OCI-M2 (cell line): ENCODE data around the gene OLR1.
"Not testable (repeated sequence)": the region's sequence is repeated elsewhere in the genome, so short reads cannot be mapped to it uniquely, and the experiment has no call there.

Experiments
- DNase-seq: peaks from one replicate; lab custom pipeline; 2025; ENCODE audit not compliant: unreplicated experiment; lab: John Stamatoyannopoulos, UW

Gene OLR1

GRCh38 chr12:10171973-10172728, at the start of gene OLR1:
OLR1 (minus strand) TSS chr12:10172132; CDS start chr12:10172077, 55 bp downstream.
- DNase-seq: no peak

DNA sequence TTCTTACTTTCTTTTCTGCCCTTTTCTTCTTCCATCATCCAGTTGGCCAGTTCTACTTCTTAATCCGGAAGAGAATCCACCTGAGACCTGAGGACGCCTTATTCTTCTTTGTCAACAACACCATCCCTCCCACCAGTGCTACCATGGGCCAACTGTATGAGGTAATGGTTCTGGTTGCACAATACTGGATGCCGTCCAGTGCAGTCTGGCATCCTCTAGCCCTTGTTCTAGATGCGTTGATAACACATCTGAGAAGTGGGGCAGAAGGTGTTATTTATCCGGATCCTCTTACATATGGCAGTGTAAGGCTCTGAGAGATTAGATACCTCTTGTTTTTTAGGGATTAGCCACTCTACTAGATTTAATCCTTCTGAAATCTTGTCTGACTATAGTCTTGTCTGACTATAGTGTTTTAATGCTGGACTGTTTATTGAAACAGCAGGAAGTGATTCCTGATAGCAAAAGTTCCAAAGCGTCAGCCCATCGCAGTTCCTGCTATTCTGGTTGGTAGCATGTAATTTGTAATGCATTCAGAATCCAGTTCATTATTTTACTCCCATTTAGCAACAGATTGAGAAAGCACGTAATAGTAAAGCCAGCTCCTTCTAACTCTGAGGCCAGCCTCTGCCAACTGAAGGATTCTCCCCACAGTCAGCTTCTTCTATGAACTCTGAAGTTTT, 48.6 kb upstream of the OLR1 start:
- DNase-seq: no peak

- DNase-seq: no peak
Measured at GRCh38 chr12:10218021-10218420, 46.1 kb upstream of the OLR1 start.

DNA sequence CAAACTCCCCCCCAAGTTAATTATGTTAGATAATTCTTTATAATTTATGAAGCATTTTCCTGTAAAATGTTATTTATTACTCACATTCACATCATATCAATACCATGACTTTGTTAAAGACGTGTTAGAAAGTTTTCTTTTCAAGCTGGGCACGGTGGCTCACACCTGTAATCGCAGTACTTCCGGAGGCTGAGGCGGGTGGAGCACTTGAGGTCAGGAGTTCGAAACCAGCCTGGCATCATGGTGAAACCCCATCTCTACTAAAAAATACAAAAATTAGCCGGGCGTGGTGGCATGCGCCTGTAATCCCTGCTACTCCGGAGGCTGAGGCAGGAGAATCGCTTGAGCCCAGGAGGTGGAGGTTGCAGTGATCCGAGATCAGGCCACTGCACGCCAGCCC, 44.0 kb upstream of the OLR1 start:
- DNase-seq: not testable (repeated sequence)

- no peak for DNase-seq
Measured at GRCh38 chr12:10215436-10215835, 43.5 kb upstream of the OLR1 start.

GRCh38 chr12:10214895-10215267, 42.9 kb upstream of the OLR1 start:
- no peak for DNase-seq

DNA sequence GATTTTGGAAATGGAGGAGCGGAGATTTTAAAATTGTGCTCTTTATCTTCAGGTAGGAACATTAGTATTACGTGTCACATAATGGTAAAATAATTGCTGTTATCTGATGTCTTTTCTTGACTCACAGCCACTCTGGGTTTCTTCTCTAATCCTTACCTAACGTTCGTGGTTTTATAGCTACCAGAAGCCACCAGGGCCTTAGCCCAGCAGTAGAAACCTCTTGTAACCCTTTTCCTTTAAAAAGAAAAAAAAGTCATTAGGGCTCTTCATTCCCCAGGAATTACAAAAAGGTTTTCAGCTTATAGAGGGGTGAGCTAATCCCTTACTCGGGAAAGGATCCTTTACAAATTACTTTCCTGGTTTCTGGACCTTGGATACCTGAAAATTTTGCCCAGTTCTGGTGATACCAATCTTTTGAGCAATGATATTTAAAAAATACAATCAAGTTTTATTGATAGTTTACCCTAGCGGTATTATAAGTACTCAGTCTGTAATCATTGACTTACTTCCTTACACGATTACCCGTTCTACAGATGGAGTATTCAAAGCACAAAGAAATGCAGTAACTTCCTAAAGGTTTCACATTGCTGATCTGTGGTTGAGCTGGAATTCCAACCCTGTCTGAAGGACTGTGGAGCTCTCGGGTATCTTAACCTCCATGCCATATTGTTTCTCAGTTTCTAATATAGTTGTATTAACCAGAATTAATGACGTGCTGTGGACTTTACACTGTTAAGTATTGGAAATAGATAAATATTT, 42.4 kb upstream of the OLR1 start:
- DNase-seq: no peak

GRCh38 chr12:10213168-10214135, 41.5 kb upstream of the OLR1 start:
- no peak for DNase-seq

DNA sequence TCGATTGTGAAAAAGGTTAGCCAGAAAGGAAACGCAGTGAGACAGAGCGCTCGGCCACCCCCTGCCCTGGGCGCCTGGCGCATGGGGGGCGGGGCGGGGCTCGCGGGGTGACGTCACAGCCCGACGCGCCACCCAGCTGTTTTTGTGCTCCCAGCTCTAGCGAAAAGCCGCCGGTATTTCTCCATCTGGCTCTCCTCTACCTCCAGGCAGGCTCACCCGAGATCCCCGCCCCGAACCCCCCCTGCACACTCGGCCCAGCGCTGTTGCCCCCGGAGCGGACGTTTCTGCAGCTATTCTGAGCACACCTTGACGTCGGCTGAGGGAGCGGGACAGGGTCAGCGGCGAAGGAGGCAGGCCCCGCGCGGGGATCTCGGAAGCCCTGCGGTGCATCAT, 40.8 kb upstream of the OLR1 start, which contains the start of gene GABARAPL1:
Gene GABARAPL1 (plus strand): TSS at position 139 of the 393 bp plus-strand sequence. CDS start 253 bp downstream, at position 392.
- DNase-seq: no peak

DNA sequence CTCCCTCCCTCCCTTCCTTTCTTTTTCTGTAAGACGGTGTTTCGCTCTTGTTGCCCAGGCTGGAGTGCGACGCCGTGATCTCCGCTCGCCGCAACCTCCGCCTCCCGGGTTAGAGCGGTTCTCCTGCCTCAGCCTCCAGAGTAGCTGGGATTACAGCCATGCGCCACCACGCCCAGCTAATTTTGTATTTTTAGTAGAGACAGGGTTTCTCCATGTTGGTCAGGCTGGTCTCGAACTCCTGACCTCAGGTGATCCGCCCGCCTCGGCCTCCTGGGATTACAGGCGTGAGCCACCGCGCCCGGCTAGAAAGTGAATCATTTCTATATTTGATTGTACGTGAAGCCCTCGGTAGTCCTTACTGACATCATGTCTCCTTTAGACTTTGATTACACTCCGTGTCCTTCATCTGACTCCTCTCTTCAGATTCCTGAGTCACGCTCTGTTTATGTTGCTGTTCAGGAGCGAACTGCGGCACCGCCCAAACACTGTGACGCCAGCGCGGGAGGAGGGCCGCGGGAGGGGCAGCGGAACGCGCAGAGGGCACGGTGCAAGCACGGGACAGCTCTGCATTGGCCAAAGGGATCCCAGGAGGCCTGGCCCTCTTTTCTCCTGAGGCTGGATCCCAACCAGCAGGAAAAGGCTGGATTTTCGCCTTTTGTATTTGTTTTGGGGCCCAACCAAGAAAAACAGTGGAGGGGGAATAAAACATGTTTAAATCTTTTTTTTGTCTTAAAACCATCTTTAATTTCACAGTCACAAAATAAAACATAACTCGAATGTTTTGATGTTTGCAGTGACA, 40.2 kb upstream of the OLR1 start:
- no peak for DNase-seq

DNA sequence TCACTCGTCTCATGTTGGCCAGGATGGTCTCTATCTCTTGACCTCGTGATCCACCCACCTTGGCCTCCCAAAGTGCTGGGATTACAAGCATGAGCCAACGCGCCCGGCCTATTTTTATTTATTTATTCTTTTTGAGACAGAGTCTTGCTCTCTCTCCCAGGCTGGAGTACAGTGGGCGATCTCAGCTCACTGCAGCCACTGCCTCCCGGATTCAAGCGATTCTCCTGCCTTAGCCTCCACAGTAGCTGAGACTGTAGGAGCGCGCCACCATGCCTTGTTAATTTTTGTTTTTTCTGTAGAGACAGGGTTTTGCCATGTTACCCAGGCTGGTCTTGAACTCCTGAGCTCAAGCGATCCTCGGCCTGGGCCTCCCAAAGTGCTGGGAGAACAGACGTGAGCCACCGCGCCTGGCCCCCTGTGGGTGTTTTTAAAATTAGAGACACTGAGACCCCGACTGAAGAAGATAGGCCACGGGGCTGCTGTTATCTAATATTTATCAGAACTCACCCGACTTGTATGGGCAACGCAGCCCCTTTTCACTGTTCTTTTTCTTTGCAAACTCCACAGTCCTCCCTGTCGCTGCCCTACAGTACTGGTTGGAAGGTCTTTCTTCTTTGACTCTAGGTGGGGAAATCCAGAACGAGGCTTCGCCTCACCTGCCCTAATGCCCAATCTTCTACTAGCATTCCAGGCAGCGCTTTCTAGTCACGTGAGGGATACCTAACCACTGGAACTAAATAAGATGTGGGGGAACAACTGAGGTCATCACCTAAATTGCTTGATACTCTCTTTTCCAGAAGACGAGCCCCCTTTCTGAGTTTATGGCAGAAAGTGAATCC, 39.4 kb upstream of the OLR1 start:
- no peak for DNase-seq

GRCh38 chr12:10210225-10210624, 38.3 kb upstream of the OLR1 start:
- no peak for DNase-seq

GRCh38 chr12:10207136-10207535, 35.2 kb upstream of the OLR1 start:
- no peak for DNase-seq

DNA sequence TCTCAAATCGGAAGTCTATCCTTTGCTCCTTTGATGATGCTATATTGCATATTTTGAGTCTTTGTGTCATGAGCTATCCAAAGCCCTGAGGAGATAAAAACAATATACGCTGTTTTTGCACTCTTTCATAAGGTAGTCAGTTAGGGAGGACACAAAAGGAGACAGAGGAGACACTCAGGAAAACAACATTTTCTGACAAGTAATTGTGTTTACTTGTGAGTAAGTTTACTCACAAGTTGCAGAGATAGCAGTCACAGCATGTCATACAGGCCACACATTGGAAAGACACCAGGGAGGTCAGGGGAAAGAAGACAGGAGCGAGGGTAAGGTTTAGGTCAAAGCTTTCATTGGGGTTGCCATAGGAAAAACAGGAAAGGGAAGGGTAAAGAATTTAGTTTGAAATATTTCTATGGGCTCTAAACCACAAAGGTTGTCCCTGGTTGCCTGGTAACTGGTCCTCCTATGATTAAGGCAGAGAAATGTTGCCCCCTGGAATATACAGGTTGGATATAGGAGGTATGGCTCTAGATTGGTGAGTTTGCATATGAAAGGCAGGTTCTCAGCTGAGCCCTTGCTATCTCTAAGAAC, 33.4 kb upstream of the OLR1 start:
- no peak for DNase-seq

DNA sequence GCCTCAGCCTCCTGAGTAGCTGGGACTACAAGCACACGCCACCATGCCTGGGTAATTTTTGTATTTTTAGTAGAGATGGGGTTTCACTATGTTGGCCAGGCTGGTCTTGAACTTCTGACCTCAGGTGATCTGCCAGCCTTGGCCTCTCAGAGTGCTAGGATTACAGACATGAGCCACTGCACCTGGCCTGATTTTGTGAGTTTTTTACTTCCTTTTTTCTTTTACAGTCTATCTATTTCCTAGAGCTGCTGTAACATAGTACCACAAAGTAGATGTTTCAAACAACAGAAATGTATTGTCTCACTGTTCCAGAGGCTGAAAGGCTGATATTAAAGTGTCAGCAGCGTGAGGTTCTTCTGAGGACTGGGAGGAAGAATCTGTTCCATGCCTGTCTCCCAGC, 32.6 kb upstream of the OLR1 start:
- DNase-seq: not testable (repeated sequence)

DNA sequence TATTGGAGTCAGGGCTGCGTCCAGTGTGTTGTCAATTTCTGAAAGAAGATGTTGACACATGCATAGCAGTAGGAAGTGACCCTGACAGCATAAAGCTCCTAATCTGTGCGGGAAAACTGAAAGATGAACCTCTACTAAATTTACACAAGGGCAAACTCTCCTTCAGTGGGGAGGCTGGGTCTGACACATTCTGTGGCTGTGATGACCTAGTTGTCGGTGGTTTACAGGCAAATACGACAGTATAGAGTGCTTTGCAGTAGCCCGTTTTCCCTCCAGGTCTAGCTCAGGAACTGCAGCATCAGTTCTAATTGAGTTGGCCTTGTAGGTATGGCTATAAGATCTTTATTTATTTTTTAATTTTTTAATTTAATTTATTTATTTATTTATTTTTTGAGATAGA, 25.9 kb upstream of the OLR1 start:
- no peak for DNase-seq

GRCh38 chr12:10196210-10196609, 24.3 kb upstream of the OLR1 start:
- no peak for DNase-seq

GRCh38 chr12:10194160-10194670, 22.3 kb upstream of the OLR1 start:
- DNase-seq: no peak
